Thoracic aorta (tissue), 2 donors: ENCODE results near the gene SNAPC2. TPM values are rescaled to one million over a fixed set of nuclear protein-coding genes. Genes with fewer than 3 reads are reported as not detected.

Experiments used
- ATAC-seq: fragments of 150-250 bp; one replicate; pipeline ENCODE4 v1.8.0; 2017; ENCODE audit warnings: low read depth; ENCODE audit not compliant: insufficient number of reproducible peaks, low FRiP score
- DNase-seq: peaks from one replicate; pipeline ENCODE4 v3.0.0-alpha.2; 2020; ENCODE audit warnings: low spot score
- H3K27ac ChIP-seq, 2 donors: fragments of 200-600 bp; sonication (generic); 1 replicate in 1 of 2; 2 replicates in 1 of 2; pipeline ENCODE4 v1.5.1; 2016; ENCODE audit warnings: mild to moderate bottlenecking in 2 of 2, moderate library complexity in 2 of 2
- H3K27me3 ChIP-seq: fragments of 200-600 bp; sonication (generic); replicated peaks from 2 replicates; pipeline ENCODE4 v1.6.0; 2016; ENCODE audit warnings: mild to moderate bottlenecking; ENCODE audit not compliant: insufficient read depth
- H3K36me3 ChIP-seq: fragments of 200-600 bp; sonication (generic); one replicate; pipeline ENCODE4 v1.5.1; 2016
- H3K4me1 ChIP-seq, 2 donors: fragments of 200-600 bp; sonication (generic); 1 replicate in 1 of 2; 2 replicates in 1 of 2; pipeline versions ENCODE4 v1.5.1 to v1.6.0; 2016; ENCODE audit warnings: low read depth in 2 of 2, mild to moderate bottlenecking in 1 of 2; ENCODE audit not compliant: control insufficient read depth in 1 of 2
- H3K4me3 ChIP-seq: fragments of 200-600 bp; sonication (generic); 2 replicates; pipeline ENCODE4 v1.5.1; 2016; ENCODE audit warnings: mild to moderate bottlenecking
- H3K9me3 ChIP-seq: fragments of 200-600 bp; sonication (generic); 2 replicates; pipeline ENCODE4 v1.5.1; 2016
- total RNA-seq, 2 donors: library from RNA; depleted of rRNA; stranded (reverse); fragments of >200 nt; gene quantifications; one replicate each; pipeline versions ENCODE4 v1.1.0 to v1.2.3, GENCODE V29; 2016
- TF ChIP-seq, protein P1 (sequence below): fragments of 200-600 bp; sonication (generic); IDR thresholded peaks from one replicate; pipeline ENCODE4 v1.5.1; 2019; ENCODE audit warnings: antibody characterized with exemption

Gene SNAPC2
- total RNA-seq, 2 donors from 2014 or later, result 13.3 to 26.1 TPM

DNA sequence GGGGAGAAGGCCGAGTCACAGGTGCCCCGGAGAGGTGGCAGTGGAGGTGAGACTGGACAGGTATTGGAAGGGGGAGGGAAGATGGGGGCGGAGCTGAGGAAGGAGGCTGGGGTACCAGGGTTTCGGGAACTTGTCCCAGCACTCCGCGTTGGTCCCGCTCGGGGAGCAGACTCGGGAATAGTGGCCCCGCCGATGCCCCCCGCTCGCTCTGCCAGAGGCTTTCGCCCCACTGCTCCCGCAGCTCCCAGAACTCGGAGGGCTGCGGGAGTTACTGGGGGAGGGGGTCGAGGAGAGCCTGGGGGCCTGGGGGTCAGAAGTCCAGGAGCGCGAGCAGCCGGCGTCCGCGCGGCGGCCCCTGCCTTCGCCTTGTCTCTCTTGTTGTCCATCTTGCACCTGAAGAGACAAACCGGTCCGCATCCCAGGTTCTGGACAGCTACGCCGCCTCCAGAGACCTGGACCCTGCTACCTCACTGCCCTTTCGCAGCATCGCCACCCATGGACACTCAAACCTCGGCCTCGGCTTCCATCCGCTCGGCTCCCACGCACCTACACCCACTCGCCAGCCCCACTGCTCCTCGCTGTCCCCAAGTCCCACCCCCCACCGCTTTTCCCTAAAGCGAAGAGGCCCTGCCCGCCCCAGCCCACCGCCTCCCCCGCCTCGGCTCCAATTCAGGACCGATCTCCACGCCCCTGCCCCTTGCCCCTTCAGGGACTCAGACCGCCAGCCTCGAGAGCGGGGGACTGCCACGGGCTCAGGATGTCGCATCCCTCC lies 46.6 kb upstream of the SNAPC2 start:
- TF ChIP-seq, protein P1, sequence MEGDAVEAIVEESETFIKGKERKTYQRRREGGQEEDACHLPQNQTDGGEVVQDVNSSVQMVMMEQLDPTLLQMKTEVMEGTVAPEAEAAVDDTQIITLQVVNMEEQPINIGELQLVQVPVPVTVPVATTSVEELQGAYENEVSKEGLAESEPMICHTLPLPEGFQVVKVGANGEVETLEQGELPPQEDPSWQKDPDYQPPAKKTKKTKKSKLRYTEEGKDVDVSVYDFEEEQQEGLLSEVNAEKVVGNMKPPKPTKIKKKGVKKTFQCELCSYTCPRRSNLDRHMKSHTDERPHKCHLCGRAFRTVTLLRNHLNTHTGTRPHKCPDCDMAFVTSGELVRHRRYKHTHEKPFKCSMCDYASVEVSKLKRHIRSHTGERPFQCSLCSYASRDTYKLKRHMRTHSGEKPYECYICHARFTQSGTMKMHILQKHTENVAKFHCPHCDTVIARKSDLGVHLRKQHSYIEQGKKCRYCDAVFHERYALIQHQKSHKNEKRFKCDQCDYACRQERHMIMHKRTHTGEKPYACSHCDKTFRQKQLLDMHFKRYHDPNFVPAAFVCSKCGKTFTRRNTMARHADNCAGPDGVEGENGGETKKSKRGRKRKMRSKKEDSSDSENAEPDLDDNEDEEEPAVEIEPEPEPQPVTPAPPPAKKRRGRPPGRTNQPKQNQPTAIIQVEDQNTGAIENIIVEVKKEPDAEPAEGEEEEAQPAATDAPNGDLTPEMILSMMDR, result no peak
- no peak overlapping the region for H3K27ac ChIP-seq
- peak overlapping the region; percentile 46 for H3K4me3 ChIP-seq
- no peaks in the 10 kb centered on the region for H3K36me3 ChIP-seq
- H3K4me1 ChIP-seq, result peaks cover 19 to 38% of the 10 kb centered on the region in 2 donors
- DNase-seq, result no peak
- no peak for ATAC-seq
- peaks cover 6% of the 10 kb centered on the region for H3K27me3 ChIP-seq
- H3K9me3 ChIP-seq, result no peaks in the 10 kb centered on the region

DNA sequence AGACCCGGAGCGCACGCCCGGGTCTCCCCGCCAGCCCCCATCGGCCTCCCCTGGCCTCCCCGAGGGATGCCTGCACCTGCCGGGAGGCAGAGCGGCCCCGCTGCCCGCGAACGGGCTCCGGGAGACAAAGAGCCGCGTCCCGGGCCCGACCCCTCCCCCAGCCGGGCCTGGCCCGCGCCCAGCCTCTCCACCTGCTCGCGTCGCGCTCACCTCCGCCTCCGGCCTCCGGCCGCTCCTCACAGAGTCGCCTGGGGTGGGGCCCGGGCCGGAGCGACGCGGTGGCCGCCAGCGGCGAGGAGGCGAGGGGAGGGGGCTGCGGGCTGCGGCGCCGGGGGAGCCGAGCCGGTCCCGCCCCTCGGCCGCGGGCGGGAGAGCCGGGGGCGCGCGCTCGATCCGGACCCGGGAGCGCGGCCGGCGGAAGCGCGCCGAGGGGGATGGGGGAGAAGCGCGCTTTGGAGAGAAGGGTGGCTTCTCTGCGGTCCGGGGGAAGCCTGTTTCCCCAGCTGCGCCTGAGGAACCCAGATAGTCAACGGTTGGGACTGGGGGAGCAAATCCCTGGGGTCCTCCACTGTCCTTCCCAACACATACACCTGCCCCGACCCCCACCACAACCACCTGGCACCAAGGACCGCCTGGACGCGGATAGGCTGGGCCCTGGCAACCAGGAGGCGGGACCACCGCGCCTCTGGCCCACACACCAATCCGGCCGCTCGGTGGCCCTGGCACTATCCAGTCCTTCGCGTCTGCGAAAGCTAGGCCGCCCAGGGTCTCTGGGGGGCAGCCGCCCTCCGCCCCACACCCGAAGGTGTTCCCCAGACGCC lies 45.9 kb upstream of the SNAPC2 start, which contains the start of gene PRR36:
PRR36 (minus strand) TSS at position 315 of the 821 bp plus-strand sequence. CDS start 701 bp downstream, outside the sequence.
- no peak for ATAC-seq
- Histone ChIP-seq H3K36me3 (no peaks in the 10 kb centered on the region), H3K4me1 (peaks cover 13 to 30% of the 10 kb centered on the region in 2 donors), H3K9me3 (no peaks in the 10 kb centered on the region), H3K4me3 (peak within 1 kb of the TSS; percentile 46), H3K27ac (no peak within 1 kb of the TSS), H3K27me3 (peaks cover 6% of the 10 kb centered on the region)
- TF ChIP-seq, protein P1, result no peak
- no peak for DNase-seq

DNA sequence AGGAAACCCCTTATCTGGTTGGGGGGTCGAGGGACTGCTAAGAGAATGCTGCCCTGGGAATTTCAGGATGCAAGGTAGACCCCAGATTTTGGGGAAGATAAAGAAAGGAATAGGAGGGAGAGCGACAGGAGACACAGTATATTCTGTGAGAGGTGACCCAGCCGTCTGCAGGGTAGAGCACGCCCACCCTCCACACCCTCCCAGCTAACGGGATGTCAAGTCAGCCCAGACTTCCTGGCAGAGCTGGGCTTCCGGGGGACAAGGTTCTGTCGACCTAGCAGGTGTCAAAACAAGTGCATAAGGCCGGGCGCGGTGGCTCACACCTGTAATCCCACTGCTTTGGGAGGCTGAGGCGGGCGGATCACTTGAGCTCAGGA lies 45.3 kb upstream of the SNAPC2 start:
- Histone ChIP-seq H3K36me3 (no peaks in the 10 kb centered on the region), H3K27ac (no peak overlapping the region), H3K9me3 (no peaks in the 10 kb centered on the region), H3K27me3 (peaks cover 6% of the 10 kb centered on the region), H3K4me1 (peaks cover 8 to 24% of the 10 kb centered on the region in 2 donors), H3K4me3 (no peak overlapping the region)
- DNase-seq (no peak), ATAC-seq (no peak)
- TF ChIP-seq, protein P1, result no peak

DNA sequence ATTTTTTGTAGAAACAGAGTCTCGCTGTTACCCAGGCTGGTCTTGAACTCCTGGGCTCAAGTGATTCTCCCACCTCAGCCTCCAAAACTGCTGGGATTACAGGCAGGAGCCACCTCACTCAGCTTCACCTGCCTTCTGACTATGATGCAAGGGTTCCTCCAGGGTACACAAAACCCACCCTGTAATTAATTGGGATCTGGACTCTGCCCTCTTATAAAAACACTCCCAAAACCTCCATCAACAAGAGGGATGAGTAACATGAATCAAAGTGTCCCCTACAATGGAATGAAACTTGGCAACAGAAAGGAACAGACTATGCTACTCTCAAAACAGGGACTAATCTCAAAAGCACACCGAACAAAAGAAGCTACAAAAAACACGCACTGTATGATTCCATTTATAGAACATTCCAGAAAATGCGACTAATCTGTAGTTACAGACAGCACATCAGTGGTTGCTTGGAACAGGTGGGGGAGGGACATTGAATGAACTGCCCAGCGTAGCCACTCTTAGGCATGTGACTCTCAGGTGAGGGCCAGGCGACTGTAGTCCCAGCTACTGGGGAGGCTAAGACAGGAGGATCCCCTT lies 42.8 kb upstream of the SNAPC2 start:
- H3K4me1 ChIP-seq, result peaks cover 0 to 14% of the 10 kb centered on the region in 2 donors
- ATAC-seq (no peak), DNase-seq (no peak)
- H3K36me3 ChIP-seq, result no peaks in the 10 kb centered on the region
- H3K9me3 ChIP-seq, result no peaks in the 10 kb centered on the region
- no peak overlapping the region for H3K4me3 ChIP-seq
- no peak overlapping the region for H3K27ac ChIP-seq
- TF ChIP-seq, protein P1, result no peak
- H3K27me3 ChIP-seq, result peaks cover 6% of the 10 kb centered on the region
